T-helper 17 cell (primary cell): ENCODE data around the gene ZRANB1. TPM values are rescaled to one million over a fixed set of nuclear protein-coding genes. Genes with fewer than 3 reads are reported as not detected.

Experiments used
- ATAC-seq: fragments of 150-1000 bp; cut with Tn5 transposase; 2 replicates; pipeline ENCODE4 v1.10.0; 2021; ENCODE audit warnings: mild to moderate bottlenecking, moderate library complexity
- DNase-seq, 3 donors: peaks; one replicate each; pipeline versions ENCODE4 v3.0.0 to v3.0.0-alpha.2; 2020 to 2021
- H3K9me3 ChIP-seq: one replicate; pipeline ENCODE4 v1.7.0; 2013; ENCODE audit warnings: low read length, mild to moderate bottlenecking; ENCODE audit not compliant: control insufficient read depth, poor library complexity, severe bottlenecking
- H3K27ac Mint-ChIP-seq: one replicate; pipeline ENCODE4 v1.8.0; 2022; ENCODE audit warnings: mild to moderate bottlenecking, moderate library complexity, mixed read lengths
- H3K27me3 Mint-ChIP-seq: one replicate; pipeline ENCODE4 v1.8.0; 2022; ENCODE audit warnings: mixed read lengths
- H3K36me3 Mint-ChIP-seq: one replicate; pipeline ENCODE4 v1.8.0; 2022; ENCODE audit warnings: low read depth, mixed read lengths
- H3K4me1 Mint-ChIP-seq: one replicate; pipeline ENCODE4 v1.8.0; 2022; ENCODE audit warnings: mild to moderate bottlenecking, mixed read lengths
- H3K4me3 Mint-ChIP-seq: one replicate; pipeline ENCODE4 v1.8.0; 2022; ENCODE audit warnings: mild to moderate bottlenecking, moderate library complexity, mixed read lengths
- total RNA-seq, 4 donors: library from RNA in 2 of 4; stranded (reverse) in 2 of 4; gene quantifications; one replicate each; pipeline ENCODE4 v1.2.3 and lab custom pipeline; 2022 to 2026

ZRANB1 gene
- 10 to 100 TPM; 19.4 to 21.3 TPM for total RNA-seq
- 66.1 to 101 reads per million in 2 donors for total RNA-seq (lab: John Stamatoyannopoulos, UW)

DNA sequence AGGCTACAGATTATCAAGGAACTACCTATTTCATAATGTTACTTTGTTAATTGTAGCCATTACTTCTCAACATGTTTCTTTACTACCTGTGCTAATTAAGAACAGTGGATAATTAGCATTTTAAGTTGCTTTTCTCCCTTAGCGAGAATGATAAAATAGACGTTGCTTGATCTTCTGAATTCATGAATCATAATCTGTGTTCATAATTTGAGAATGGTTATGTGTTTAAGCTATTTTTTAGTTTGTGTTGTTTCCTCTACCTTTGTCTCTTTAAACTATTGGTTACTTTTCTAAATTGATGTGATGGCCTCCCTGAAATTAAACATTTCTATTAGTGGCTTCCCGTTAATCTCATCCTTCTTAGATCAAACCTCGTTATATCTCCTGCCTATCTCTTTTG, at the start of gene ZRANB1:
TSS of gene ZRANB1 (plus strand) at position 301 of the 400 bp plus-strand sequence. CDS start 371 bp downstream, outside the sequence.
- Mint-ChIP-seq H3K4me3 (peak within 1 kb of the TSS; percentile 41), H3K27ac (peak within 1 kb of the TSS; percentile 39)

DNA sequence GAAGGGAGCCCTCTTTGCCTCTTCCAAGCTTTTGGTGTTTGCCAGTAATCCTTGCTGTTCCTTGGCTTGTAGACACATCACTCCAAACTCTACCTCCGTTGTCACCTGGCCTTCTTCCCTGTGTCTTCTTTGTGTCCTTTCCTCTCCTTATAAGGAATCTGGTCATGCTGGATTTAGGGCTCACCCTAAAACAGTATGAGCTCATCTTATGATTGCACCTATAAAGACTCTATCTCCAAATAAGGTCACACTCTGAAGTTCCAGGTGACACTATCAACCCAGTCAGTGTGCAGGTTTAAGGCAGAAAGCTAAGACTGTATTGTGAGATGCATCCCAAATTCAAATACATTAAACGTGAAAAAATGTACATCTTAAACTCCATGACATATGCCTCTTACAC, 49.0 kb upstream of the ZRANB1 start:
- Mint-ChIP-seq H3K36me3 (no peaks in the 10 kb centered on the region), H3K4me1 (no peaks in the 10 kb centered on the region), H3K27ac (no peak overlapping the region), H3K27me3 (peaks cover 18% of the 10 kb centered on the region), H3K4me3 (no peak overlapping the region)
- DNase-seq = no peak
- no peak for ATAC-seq
- no peaks in the 10 kb centered on the region for H3K9me3 ChIP-seq

More for the DNA sequence above, at the start of gene ZRANB1:
- Mint-ChIP-seq H3K27me3 (no peaks in the 10 kb centered on the region), H3K4me1 (peaks cover 32% of the 10 kb centered on the region), H3K36me3 (no peaks in the 10 kb centered on the region)
- ATAC-seq (no peak), DNase-seq (no peak)
- no peaks in the 10 kb centered on the region for H3K9me3 ChIP-seq

DNA sequence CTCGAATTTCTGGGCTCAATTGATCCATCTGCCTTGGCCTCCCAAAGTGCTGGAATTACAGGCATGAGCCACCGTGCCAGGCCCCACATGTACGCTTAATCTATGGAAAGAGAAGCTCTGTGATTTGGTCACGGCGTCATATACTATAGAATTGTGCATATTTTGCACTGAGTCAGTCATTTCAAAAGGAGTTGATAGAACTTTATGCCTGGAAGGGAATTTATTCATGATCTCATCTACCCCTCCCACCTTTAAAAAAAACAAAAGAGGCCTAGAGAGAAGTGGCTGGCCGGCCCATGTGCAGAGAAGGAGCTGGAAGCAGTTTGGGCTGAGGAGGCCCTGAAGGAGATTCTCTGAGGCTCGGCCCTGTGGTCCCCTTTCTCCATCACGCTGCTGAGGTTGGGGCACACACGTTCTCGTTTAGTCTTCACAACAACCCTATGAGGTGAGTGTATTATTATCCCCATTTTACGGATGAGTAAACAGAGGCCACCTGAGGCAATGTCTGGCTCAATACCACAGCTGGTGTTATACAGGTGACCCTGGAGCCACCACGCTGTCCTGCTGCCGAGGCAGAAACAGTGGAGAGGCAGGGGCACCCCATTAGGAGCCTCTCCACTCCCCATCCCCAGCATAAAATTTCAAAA, 47.2 kb upstream of the ZRANB1 start:
- H3K36me3 Mint-ChIP-seq = no peaks in the 10 kb centered on the region
- DNase-seq (no peak), ATAC-seq (no peak)
- H3K27me3 Mint-ChIP-seq = peaks cover 28% of the 10 kb centered on the region
- no peaks in the 10 kb centered on the region for H3K9me3 ChIP-seq
- H3K27ac Mint-ChIP-seq = no peak overlapping the region
- H3K4me1 Mint-ChIP-seq = no peaks in the 10 kb centered on the region
- no peak overlapping the region for H3K4me3 Mint-ChIP-seq

DNA sequence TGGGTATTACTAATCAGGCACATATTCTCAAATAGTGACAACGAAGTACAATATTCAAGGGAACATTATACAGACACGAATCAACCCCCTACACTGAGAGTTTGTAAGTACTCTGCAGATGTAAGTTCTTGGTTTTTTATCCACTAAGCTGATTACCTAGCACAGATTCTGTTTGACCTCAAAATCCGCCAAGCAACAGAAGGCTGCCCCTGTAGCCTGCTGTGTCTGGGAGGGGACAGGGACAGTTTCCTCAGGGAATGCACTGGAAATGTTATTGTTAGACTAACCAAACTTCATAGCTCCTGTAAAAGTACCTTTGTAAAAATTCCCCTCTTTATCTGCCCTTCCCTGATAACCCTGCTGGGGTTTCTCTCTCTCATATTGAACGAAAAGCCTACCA, 45.2 kb upstream of the ZRANB1 start:
- H3K4me1 Mint-ChIP-seq = no peaks in the 10 kb centered on the region
- no peak overlapping the region for H3K27ac Mint-ChIP-seq
- no peak for DNase-seq
- no peak overlapping the region for H3K4me3 Mint-ChIP-seq
- ATAC-seq = no peak
- H3K27me3 Mint-ChIP-seq = peaks cover 33% of the 10 kb centered on the region
- H3K36me3 Mint-ChIP-seq = no peaks in the 10 kb centered on the region
- no peaks in the 10 kb centered on the region for H3K9me3 ChIP-seq

DNA sequence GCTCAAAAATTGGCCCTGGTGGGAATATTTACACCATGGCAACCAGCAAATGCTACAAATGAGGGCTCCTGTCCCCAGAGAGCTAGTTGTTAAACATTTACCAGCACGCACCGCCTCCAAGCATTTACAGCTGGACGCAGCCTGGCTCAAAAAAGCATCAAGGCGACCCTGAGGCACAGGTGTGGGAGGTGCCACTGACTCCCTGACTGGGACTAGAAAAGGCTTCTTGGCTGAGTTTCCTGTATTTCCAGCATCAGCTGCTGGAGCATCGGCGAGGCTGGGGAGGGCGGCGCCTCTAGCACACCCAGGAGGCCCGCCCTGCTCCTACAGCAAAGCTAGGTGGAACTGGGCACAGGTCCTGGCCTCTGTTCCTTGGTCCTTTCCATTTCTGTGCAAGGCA, 43.5 kb upstream of the ZRANB1 start:
- H3K36me3 Mint-ChIP-seq = no peaks in the 10 kb centered on the region
- ATAC-seq (no peak), DNase-seq (no peak)
- H3K4me1 Mint-ChIP-seq = no peaks in the 10 kb centered on the region
- no peak overlapping the region for H3K4me3 Mint-ChIP-seq
- peaks cover 35% of the 10 kb centered on the region for H3K27me3 Mint-ChIP-seq
- H3K9me3 ChIP-seq = no peaks in the 10 kb centered on the region
- no peak overlapping the region for H3K27ac Mint-ChIP-seq

DNA sequence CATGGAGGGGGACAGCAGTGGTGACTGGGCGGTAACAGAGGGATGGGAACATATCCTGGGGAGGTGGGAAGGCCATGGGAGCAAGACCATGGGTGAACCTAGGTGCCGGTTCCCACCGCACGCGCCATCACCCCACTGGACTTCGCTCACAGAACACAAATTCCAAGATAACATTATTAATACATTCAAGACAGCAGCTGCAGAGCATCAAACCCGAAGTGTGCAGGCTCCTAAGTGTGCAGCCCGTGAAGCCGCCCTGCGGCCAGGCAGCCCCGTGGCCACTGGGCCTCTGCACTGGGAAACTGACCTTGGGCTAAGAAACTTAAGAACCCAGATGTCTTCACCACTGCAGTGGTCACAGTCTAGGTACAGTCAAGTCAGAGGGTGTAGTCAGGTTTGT, 42.8 kb upstream of the ZRANB1 start:
- Mint-ChIP-seq H3K4me3 (no peak overlapping the region), H3K4me1 (no peaks in the 10 kb centered on the region), H3K27ac (no peak overlapping the region), H3K36me3 (no peaks in the 10 kb centered on the region), H3K27me3 (peaks cover 42% of the 10 kb centered on the region)
- ATAC-seq (no peak), DNase-seq (no peak)
- no peaks in the 10 kb centered on the region for H3K9me3 ChIP-seq

DNA sequence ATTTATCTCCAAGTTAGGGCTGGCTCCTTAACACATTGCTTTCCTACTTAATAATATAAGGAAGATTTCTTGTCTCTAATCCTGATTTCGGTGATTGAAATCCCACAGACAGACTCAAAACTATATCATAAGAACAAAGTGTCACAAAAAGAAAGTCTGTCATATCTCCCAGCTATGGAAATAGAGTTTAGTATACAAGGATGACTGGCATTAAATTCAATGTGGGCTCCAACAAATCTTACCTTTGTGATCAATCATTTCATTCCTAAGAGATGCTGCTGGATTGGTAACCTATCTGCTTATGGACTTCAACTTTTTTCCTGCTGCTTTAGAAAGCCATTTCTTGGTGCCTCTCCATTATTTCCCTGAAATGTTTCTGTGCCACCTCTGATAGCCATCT, 39.5 kb upstream of the ZRANB1 start:
- no peaks in the 10 kb centered on the region for H3K9me3 ChIP-seq
- Mint-ChIP-seq H3K27ac (no peak overlapping the region), H3K4me3 (no peak overlapping the region), H3K36me3 (no peaks in the 10 kb centered on the region), H3K4me1 (no peaks in the 10 kb centered on the region), H3K27me3 (peaks cover 32% of the 10 kb centered on the region)
- DNase-seq (no peak), ATAC-seq (no peak)

DNA sequence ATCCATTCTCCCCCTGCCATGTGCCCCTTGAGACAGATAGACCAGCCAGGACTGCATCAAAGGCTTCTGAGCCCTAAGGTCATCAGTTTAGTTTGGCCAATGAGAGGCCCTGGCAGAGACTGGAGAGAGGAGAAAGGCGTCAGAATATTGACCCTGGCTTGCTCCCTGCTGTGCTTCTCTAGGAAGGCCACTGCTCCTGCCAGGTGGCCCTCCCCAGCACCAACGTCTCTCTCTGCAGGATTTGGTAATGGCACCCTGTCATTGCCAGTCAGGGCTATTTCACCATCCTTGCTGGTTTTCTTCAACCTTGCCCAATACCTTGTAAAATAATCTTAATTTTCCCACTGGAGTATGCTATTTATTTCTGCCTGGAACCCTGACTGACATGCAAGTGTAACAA, 38.8 kb upstream of the ZRANB1 start:
- no peak overlapping the region for H3K27ac Mint-ChIP-seq
- H3K4me1 Mint-ChIP-seq = no peaks in the 10 kb centered on the region
- H3K36me3 Mint-ChIP-seq = no peaks in the 10 kb centered on the region
- peaks cover 32% of the 10 kb centered on the region for H3K27me3 Mint-ChIP-seq
- no peak for DNase-seq
- no peaks in the 10 kb centered on the region for H3K9me3 ChIP-seq
- H3K4me3 Mint-ChIP-seq = no peak overlapping the region
- no peak for ATAC-seq

DNA sequence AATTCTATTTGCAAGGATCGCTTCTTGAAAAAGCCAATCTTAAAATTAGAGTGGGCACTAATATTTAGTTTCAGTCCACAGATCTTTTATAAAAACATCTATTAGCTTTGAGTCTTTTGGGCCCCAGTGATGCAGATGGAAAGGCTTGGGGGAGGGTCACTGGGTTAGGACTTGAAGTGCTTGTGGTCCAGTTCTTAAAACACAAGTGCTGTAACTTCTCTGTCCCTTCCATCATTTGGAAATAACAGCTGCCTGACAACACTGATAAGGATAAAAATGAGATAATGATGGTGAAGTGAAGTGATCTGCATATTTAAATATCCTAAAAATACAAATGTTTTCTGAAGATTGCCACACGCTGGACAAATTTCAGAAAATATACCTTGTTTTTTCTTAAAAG, 37.1 kb upstream of the ZRANB1 start:
- Mint-ChIP-seq H3K27me3 (peaks cover 22% of the 10 kb centered on the region), H3K27ac (no peak overlapping the region), H3K4me1 (no peaks in the 10 kb centered on the region), H3K4me3 (no peak overlapping the region), H3K36me3 (no peaks in the 10 kb centered on the region)
- ATAC-seq (no peak), DNase-seq (no peak)
- H3K9me3 ChIP-seq = no peaks in the 10 kb centered on the region

DNA sequence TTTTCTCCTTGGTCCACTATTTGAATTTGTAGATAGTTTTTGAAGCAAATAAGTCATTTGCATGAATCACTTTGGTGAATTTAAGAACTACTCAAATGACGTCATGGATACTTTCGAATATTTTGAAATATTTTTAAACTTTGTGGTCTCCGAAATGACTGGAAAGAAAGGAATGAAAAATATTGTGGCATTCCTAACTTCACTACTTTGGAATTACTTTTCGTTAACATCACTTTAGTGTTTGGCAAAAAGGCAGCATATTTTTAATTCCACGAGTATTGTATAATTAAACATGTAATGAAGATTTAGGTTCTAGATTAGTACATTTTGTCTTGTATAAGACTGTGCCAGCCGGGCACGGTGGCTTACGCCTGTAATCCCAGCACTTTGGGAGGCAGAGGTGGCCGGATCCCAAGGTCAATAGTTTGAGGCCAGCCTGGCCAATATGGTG, 35.3 kb upstream of the ZRANB1 start:
- Mint-ChIP-seq H3K4me1 (peaks cover 5% of the 10 kb centered on the region), H3K4me3 (no peak overlapping the region), H3K27me3 (peaks cover 27% of the 10 kb centered on the region), H3K36me3 (peaks cover under 1% of the 10 kb centered on the region), H3K27ac (no peak overlapping the region)
- no peak for DNase-seq
- H3K9me3 ChIP-seq = no peaks in the 10 kb centered on the region
- no peak for ATAC-seq

DNA sequence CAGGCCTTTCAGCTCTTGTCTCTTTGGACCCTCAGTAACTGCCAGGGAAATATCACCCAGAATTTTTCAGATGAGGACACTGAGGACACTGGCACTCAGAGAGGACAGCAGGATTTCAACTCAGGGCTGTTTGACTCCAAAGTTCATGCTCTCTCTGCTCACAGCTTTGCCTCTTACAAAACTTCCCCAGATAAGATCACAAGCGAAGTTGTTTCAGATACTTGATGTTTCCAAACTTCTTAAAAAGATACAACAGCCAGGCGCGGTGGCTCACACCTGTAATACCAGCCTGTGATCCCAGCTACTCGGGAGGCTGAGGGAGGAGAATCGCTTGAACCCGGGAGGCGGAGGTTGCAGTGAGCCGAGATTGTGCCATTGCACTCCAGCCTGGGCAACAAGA, 32.4 kb upstream of the ZRANB1 start:
- H3K27ac Mint-ChIP-seq = no peak overlapping the region
- no peak for DNase-seq
- peaks cover 20% of the 10 kb centered on the region for H3K27me3 Mint-ChIP-seq
- H3K4me3 Mint-ChIP-seq = no peak overlapping the region
- H3K4me1 Mint-ChIP-seq = peaks cover 13% of the 10 kb centered on the region
- H3K36me3 Mint-ChIP-seq = peaks cover 7% of the 10 kb centered on the region
- H3K9me3 ChIP-seq = no peaks in the 10 kb centered on the region
- ATAC-seq = no peak

DNA sequence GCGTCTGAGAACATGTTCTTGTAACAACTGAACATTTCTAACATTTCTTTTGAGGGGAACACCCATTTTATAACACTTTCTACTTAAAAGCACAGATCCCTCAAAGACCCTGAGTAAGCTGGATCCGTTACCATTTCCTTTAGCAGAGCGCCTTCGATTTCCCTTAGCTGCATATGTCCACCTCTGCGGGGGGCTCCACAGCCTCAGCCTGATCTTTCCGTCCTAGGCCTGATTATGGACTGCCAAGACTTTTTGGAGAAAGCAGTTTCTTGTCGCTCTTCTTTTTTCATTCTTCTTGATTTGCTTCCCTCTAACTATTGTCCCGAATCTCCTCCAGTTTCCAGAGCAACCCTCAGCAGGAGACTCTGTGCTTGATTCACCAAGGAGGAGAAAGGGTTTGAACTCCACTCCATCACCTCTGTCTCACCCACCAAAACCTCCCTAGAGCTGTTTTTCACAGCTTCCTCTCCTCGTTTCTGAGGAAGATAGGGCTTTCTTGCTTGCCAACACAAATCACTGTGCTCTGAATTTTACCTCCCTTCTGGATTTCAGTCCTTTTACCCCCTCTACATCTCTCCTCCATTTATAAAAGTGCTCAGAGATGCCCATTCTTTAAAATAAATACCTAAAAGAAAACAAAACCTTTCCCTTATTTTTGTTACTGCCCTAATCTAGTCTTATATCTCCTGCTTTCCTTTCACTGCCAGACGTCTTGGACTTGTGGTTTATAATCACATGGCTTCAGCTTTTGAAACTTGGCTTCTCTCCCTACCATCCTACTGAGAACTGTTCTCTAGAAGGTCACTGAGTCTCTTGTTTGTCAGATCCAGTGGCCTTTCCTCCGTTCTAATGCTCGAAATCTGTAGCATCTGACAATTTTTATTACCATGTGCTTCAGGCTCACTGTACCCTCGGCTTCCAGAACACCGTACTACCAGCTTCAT, 30.5 kb upstream of the ZRANB1 start:
- Mint-ChIP-seq H3K27ac (peak overlapping the region; percentile 30), H3K4me3 (no peak overlapping the region), H3K4me1 (peaks cover 17% of the 10 kb centered on the region)

DNA sequence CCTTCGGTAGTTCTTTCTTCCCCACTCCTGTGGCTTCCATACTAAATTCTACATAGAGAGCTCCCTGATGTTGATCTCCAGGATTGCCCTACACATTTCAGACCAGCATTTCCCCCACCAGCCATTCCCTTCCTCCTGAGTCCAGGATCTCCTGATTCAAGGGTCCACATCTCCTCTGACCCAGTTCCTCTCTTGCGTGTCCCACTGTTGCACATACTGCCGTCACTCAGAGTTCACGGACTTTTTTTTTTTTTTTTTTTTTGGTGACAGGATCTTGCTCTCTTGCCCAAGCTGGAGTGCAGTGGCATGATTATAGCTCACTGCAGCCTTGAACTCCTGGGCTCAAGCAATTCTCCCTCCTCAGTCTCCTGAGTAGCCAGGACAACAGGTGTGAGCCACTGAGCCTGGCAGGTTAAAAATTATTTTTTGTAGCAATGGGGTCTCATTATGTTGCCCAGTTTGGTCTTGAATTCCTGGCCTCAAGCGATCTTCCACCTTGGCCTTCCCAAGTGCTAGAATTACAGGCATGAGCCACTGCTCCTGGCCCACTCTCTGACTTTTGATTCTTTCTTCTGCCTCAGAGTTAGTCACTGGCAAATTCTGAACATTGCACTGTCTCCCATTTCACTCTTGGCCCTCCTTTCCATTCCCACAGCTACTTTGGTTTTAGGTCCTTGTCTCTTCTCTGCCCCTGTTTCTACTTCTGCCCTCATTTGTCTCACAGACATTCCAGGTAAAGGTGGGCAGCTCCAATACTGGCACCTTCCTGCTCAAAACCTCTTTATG, 29.6 kb upstream of the ZRANB1 start:
- ATAC-seq = no peak
- H3K27me3 Mint-ChIP-seq = peaks cover 20% of the 10 kb centered on the region
- no peaks in the 10 kb centered on the region for H3K9me3 ChIP-seq
- peaks cover 7% of the 10 kb centered on the region for H3K36me3 Mint-ChIP-seq
- H3K4me3 Mint-ChIP-seq = no peak overlapping the region
- peak overlapping the region; percentile 30 for H3K27ac Mint-ChIP-seq
- no peak for DNase-seq
- peaks cover 17% of the 10 kb centered on the region for H3K4me1 Mint-ChIP-seq

More for the DNA sequence above, 30.5 kb upstream of the ZRANB1 start:
- no peak for ATAC-seq
- no peak for DNase-seq
- no peaks in the 10 kb centered on the region for H3K9me3 ChIP-seq
- Mint-ChIP-seq H3K36me3 (peaks cover 7% of the 10 kb centered on the region), H3K27me3 (peaks cover 20% of the 10 kb centered on the region)
